A673 (cell line): ENCODE measurements around the gene WNT7A. TPM values are rescaled to one million over a fixed set of nuclear protein-coding genes. Genes with fewer than 3 reads are reported as not detected.

ENCODE experiments used
- BruUV-seq: library from RNA; stranded (reverse); fragments of 400-500 nt; replicated peaks from 2 replicates; lab custom pipeline; 2021; lab: Mats Ljungman, UMichigan
- CTCF ChIA-PET: fragments of 300-600 bp; sonication (Branson Sonifier 250); formaldehyde crosslinking; loops from one replicate; lab custom pipeline; 2022; ENCODE audit warnings: antibody characterized with exemption; lab: Charles Lee
- POLR2A ChIA-PET: fragments of 300-600 bp; sonication (Branson Sonifier 250); formaldehyde crosslinking; loops from one replicate; lab custom pipeline; 2022; ENCODE audit warnings: antibody characterized with exemption; ENCODE audit not compliant: low non-redundant PET; lab: Charles Lee
- DNase-seq: peaks from one replicate; pipeline ENCODE4 v3.0.0-alpha.2; 2015; ENCODE audit warnings: low spot score
- H3K27ac ChIP-seq: fragments of 200-600 bp; sonication (generic); 2 replicates; pipeline ENCODE4 v1.5.1; 2016; ENCODE audit warnings: mixed run types, low read depth, mild to moderate bottlenecking, mixed read lengths, antibody characterized with exemption, low read length; ENCODE audit not compliant: poor library complexity, severe bottlenecking
- H3K27me3 ChIP-seq: fragments of 200-600 bp; sonication (generic); replicated peaks from 2 replicates; pipeline ENCODE4 v1.6.1; 2017; ENCODE audit warnings: mixed run types, low read depth, mild to moderate bottlenecking, mixed read lengths, antibody characterized with exemption, low read length; ENCODE audit not compliant: insufficient read depth, poor library complexity
- H3K36me3 ChIP-seq: fragments of 200-600 bp; sonication (generic); 2 replicates; pipeline ENCODE4 v1.6.1; 2016; ENCODE audit warnings: mixed run types, mild to moderate bottlenecking, mixed read lengths, antibody characterized with exemption, low read length; ENCODE audit not compliant: insufficient read depth, poor library complexity, severe bottlenecking
- H3K4me1 ChIP-seq: fragments of 200-600 bp; sonication (generic); 2 replicates; pipeline ENCODE4 v1.6.1; 2017; ENCODE audit warnings: mixed run types, mild to moderate bottlenecking, mixed read lengths, antibody characterized with exemption, low read length; ENCODE audit not compliant: insufficient read depth, poor library complexity, severe bottlenecking
- H3K4me3 ChIP-seq: fragments of 200-600 bp; sonication (generic); 2 replicates; pipeline ENCODE4 v1.5.1; 2016; ENCODE audit warnings: low read depth, mixed run types, mild to moderate bottlenecking, mixed read lengths, low read length; ENCODE audit not compliant: poor library complexity, severe bottlenecking
- H3K9me3 ChIP-seq: fragments of 200-600 bp; sonication (generic); 2 replicates; pipeline ENCODE4 v1.6.1; 2016; ENCODE audit warnings: mixed run types, low read depth, mild to moderate bottlenecking, mixed read lengths, antibody characterized with exemption, low read length; ENCODE audit not compliant: poor library complexity, severe bottlenecking
- CTCF ChIP-seq: fragments of 300-800, 200-600 bp; sonication (generic); conservative IDR thresholded peaks from 2 replicates; pipeline ENCODE4 v1.5.1; 2017; ENCODE audit warnings: low read depth, mild to moderate bottlenecking, antibody characterized with exemption, low read length, moderate library complexity, mixed read lengths
- EZH2 ChIP-seq: fragments of 200-600 bp; sonication (generic); IDR thresholded peaks from 2 replicates; pipeline ENCODE4 v1.6.1; 2017; ENCODE audit warnings: borderline replicate concordance, low read depth, mild to moderate bottlenecking, mixed read lengths, antibody characterized with exemption, low read length; ENCODE audit not compliant: poor library complexity, severe bottlenecking
- intact Hi-C: fragments of 100-400 bp; cut with micrococcal nuclease; formaldehyde crosslinking; loops from one replicate; pipeline ENCODE4 v1.10.0; 2022; ENCODE audit not compliant: unreplicated experiment
- total RNA-seq: library from RNA; stranded (reverse); gene quantifications from 2 replicates; pipeline ENCODE4 v1.2.3, GENCODE V29; 2021

The WNT7A gene
- total RNA-seq, 1 experiment from 2014 or later: not detected

- intact Hi-C loops: no loop called here
- ChIA-PET POLR2A (no interaction called here), CTCF (interaction anchor here (0.6 kb wide), 1 partner anchor 471 kb away, joined by 17 read pairs; no protein-coding TSS in a partner anchor)
- Histone ChIP-seq H3K27me3 (no peaks in the 10 kb centered on the region), H3K4me3 (no peak overlapping the region), H3K9me3 (no peaks in the 10 kb centered on the region), H3K4me1 (no peaks in the 10 kb centered on the region), H3K36me3 (no peaks in the 10 kb centered on the region), H3K27ac (no peak overlapping the region)
- TF ChIP-seq EZH2 (no peak), CTCF (no peak)
- no peak for DNase-seq
- no TSS peak for BruUV-seq
Measured at GRCh38 chr3:13828501-13829265, 51.2 kb downstream of the WNT7A start.

GRCh38 chr3:13827699-13828098, 52.2 kb downstream of the WNT7A start:
- POLR2A ChIA-PET: no interaction called here
- H3K27ac ChIP-seq: no peak overlapping the region
- CTCF ChIA-PET: interaction anchor here (0.6 kb wide), 1 partner anchor 470 kb away, joined by 17 read pairs; no protein-coding TSS in a partner anchor
- intact Hi-C loops: no loop called here
- BruUV-seq: no TSS peak
- no peak overlapping the region for H3K4me3 ChIP-seq
- no peaks in the 10 kb centered on the region for H3K4me1 ChIP-seq
- DNase-seq: no peak
- no peaks in the 10 kb centered on the region for H3K36me3 ChIP-seq
- H3K27me3 ChIP-seq: no peaks in the 10 kb centered on the region
- TF ChIP-seq EZH2 (no peak), CTCF (no peak)
- no peaks in the 10 kb centered on the region for H3K9me3 ChIP-seq

- DNase-seq: no peak
- CTCF ChIA-PET: no interaction called here
- intact Hi-C loops: no loop called here
- BruUV-seq: no TSS peak
- no peak overlapping the region for H3K4me3 ChIP-seq
- H3K27me3 ChIP-seq: no peaks in the 10 kb centered on the region
- H3K27ac ChIP-seq: no peak overlapping the region
- no peaks in the 10 kb centered on the region for H3K9me3 ChIP-seq
- H3K4me1 ChIP-seq: no peaks in the 10 kb centered on the region
- POLR2A ChIA-PET: no interaction called here
- H3K36me3 ChIP-seq: no peaks in the 10 kb centered on the region
- TF ChIP-seq CTCF (no peak), EZH2 (no peak)
Measured at GRCh38 chr3:13827256-13827655, 52.6 kb downstream of the WNT7A start.
